Cerebellar nuclear complex (tissue), 1 donor: Measurements from ENCODE around the gene NCAN.
"Not testable (repeated sequence)": the region's sequence is repeated elsewhere in the genome, so short reads cannot be mapped to it uniquely, and the experiment has no call there.

Source experiments
- DNase-seq, 2 experiments: peaks; one replicate each; lab custom pipeline; 2025; lab: John Stamatoyannopoulos, UW

Gene NCAN

DNA sequence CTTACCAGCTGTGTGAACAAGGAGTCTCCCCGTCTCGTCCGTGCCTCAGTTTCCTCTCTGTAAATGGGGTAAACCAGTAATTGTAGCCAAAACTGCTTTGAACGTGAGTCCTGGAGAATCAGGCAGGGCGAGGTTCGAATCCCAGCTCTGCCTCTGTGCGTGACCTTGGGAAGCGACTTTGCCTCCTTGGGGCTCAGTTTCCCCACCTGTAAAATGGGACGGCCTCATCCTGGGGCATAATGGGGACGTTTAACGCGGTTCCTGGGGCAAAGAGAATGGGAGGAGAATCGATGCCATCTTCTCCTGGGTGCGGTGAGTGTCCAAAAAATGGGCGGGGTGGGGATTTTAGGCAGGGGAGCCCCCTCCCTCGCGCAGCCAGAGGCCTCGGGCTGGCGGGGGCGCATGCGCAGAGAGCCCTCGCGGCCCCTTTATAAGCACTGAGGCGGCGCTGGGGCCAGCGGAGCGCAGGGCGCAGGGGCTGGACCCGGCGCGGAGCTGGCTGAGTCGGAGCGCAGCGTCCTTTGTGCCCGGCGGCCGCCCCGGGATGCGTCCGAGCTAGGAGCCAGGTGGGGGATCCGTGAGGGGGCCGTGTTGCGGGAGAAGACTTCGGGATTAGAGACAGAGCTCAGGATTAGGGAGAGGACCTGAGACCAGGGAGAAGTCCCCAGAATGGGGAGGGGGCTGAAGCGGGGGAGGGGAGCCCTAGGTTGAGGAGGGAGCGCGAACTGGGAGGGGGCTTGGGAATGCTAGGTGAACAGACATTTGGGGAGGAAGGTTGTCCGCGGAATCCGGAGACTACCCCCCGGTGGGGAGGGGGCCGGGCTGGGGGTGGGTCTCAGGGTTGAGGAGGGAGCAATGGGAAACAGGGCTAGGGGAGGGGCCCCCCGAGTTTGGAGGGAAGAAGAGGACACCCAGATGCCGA, at the start of gene NCAN:
Gene NCAN, plus strand, starts transcription at position 460 of the 922 bp plus-strand sequence. CDS start 4,996 bp downstream, outside the sequence.
- no peak for DNase-seq

DNA sequence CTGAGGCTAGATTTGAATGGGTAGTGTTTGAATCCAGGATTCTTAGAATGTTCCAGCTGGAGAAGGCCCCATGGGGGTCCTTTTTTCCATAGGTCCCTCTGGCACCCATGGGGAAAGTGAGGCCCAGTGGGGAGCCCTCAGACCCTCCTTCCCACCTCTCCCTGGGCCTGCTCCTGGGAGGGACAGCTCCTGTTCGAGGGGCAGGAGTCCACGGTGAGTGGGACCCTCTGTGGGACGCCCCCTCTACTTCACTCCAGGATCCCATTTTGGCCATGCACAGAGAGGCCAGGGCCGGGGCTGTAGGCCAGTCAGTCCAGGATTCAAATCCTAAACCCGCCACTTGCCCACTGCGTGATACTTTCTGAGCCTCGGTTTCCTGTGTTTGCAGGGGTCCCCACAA, 49.3 kb upstream of the NCAN start:
- no peak for DNase-seq

DNA sequence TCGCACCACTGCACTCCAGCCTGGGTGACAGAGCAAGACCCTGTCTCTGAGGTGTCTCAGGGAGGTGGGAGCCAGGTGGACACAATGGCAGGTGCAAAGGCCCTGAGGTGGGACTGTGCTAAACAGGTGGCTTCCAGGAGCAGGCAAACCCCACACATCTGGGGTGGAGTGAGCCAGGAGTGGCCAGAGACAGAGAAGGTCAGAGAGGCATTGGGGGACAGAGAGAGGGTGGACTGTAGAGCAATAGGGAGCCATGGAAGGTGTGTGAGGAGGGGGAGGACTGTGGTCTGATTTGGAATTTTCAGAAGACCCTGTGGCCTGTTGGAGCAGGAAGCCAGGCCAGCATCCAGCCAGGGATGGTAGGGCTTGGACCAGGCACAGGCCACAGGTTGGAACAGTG, 46.4 kb upstream of the NCAN start:
- no peak for DNase-seq

DNA sequence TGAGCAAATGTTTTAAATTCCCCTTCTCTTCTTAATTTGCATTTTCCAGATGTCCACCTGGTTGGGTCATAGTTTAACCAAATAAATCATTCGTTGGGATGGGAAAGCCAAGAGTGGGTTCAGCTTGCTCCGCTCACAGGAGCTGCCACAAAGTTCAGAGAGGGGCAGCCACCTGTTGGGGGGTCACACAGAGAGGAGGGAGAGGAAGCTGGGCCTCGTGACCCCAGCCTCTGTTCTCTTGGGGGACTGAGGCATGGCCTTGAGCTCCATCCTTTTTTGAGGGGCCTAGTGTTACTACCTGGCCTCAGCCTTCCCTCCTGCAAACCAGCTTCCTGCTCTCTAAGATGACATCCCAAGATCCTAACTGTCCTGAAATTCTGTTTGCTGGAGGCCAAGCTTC, 44.1 kb upstream of the NCAN start:
- no peak for DNase-seq

DNA sequence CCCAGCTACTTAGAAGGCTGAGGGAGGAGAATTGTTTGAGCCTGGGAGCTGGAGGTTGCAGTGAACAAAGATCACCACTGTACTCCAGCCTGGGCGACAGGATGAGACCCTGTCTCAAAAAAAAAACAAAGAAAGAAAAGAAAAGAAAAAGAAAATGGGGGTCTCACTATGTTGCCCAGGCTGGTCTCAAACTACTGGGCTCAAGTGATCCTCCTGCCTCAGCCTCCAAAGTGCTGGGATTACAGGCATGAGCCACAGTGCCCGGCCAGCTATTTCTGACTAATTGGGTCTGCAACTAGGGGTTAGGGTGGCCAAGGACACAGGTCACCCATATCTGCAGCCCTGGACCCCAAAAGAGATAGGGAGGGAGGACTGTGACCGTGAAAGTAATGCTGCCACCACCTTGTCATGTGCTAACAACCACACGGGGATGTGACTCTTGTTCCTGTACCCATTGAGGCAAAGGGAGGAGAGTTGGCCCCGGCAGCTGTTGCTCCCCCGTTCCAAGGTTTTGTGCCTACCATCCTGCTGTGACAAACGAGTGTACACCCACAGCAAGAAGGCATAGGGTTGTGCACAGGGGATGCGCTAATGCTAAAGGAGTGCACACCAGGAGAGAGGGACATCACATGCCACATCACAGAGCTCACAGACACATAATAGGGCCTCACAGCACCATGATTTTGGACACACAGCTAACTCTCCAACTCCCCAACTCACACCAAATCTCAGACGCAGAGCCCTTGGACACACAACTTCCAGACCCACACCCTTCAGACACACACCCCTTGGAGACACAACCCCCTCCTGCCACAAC, 42.3 kb upstream of the NCAN start:
- DNase-seq: no peak

DNA sequence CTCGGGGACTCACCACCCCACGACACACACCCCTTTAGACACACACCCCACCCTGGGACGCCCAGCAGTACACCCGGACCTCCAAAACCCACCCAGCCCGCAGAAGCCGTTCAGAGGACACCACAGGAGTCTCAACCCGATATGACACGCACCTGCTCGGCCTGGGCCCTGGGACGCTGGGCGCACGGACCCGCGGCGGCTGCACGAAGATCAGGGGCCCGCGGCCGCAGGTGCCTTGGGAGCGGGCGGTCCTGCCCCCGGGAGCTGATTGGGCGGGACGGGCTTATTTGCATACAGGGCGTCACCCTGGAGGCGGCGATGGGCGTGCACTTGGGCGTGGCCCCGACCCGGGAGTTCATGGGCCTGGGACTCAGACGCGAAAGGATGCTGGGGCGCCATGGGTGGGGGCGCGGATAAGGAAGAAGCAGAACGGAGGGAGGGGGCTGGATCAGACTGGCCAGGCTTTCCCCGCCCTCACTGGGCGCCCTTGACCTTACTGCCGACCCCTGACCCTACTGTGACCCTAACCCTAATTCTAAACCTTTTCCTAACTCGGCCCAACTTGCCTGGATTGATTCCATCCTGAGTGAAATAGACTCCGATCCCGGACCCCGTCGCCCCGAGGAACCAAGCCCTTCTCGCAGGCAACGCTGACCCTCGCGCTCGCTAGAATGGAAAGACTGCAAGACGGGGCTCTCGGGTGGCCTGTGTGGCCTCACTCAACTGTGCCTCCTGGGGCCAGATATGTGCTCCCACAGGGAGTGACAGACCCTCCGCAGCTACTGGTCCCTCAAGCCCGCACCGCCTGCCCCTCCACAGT, 41.5 kb upstream of the NCAN start, which contains the start of gene MEF2B:
Gene MEF2B, minus strand, starts transcription at position 211 of the 820 bp plus-strand sequence. CDS start 19,528 bp downstream, outside the sequence.
- no peak for DNase-seq

DNA sequence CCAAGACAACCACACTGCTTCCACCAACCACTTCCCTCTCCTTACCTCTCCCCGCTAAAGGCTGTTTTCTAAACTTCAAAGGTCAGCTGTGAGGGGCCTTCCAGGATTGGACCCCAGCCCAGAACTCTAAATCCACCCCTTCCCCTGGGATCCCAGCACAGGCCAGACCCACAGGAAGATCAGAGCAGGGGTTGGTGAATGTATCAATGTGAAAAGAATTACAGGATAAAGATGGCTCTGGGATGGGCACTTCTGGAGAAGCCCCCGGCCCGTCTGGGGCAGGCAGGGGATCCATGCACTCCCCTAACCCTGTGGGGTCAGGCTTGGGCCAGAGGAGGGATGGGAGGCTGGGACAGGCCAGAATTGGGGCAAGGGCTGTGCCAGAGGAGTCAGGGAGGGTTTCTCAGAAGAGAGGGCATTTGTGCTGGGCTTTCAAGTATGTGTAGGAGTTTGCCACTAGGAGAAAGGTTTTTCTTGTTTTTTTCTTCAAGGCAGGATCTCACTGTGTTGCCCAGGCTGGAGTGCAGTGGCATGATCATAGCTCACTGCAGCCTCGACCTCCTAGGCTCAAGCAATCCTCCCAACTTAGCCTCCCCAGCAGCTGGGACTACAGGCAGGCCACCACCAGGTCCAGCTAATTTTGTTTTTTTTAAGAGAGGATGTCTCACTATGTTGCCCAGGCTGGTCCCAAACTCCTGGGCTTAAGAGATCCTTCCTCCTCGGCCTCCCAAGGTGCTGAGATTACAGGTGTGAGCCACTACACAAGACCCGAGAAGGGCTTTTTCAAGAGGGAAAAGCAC, 40.7 kb upstream of the NCAN start:
- DNase-seq: no peak

DNA sequence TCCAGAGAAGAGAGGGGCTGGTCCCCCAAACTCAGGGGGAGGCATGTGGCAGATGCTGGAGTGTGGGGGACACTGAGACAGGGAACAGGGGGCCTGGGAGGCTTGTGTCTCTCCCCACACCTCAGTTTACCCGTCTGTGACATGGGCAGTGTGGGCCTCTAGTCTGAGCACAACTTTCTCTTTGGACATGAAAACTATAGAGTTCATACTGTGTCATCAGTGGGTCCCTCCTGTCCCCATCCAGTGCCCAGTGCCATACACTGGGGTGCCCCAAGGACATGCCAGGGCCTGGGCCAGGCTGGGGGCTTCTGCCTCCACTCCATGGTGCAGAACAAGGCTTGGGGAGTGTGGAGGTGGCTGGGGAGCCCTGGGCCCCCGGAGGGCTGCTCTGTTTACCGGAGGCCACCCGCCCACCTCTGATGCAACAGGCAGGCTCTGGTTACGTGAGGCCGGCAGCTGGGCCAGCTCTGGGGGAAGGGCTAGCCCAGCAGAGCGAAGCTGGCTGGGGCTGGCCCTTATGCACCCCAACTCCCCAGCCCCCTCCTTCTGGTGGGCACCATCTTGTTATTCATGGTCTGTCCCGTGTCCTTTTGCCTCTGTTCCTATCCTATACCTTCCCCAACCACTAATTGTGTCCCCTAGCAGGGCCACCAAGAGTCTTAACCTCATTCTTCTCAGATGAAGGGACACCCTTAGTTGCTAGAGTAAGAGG, 39.8 kb upstream of the NCAN start:
- DNase-seq: no peak

DNA sequence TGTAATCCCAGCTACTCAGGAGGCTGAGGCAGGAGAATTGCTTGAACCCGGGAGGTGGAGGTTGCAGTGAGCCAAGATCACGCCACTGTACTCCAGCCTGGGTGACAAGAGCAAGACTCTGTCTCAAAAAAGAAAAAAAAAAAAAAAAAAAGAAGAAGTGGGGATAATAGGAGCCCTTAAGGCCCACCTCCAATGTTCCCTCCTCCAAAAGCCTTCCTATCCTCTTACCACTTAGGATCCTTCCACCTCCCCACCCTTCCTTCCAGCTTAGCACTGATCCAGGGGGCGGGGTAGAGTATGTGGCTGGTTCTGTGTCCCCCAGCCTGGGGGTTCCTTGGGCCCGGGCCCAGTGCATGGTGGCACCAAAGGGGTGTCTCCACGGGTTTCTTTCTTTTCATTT, 38.5 kb upstream of the NCAN start:
- not testable (repeated sequence) for DNase-seq

DNA sequence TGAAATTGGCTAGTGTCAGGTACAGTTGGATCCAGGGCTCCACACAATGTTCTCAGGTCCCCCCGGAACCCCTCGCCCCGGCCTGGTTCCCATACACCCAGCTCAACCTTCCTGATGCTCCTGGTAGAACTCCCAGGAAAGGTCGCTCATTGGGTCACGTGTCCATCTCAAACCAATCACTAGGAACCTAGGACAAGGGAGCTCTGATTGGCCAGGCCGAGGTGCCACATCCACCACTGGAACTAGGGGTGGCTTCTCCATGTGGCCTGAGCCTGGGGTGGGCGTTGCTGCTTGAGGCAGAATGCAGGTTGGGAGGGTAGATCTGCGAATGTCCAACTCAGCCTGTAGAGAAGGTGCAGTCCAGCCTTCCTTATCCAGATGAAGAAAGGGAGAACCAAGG, 34.8 kb upstream of the NCAN start:
- DNase-seq: no peak

DNA sequence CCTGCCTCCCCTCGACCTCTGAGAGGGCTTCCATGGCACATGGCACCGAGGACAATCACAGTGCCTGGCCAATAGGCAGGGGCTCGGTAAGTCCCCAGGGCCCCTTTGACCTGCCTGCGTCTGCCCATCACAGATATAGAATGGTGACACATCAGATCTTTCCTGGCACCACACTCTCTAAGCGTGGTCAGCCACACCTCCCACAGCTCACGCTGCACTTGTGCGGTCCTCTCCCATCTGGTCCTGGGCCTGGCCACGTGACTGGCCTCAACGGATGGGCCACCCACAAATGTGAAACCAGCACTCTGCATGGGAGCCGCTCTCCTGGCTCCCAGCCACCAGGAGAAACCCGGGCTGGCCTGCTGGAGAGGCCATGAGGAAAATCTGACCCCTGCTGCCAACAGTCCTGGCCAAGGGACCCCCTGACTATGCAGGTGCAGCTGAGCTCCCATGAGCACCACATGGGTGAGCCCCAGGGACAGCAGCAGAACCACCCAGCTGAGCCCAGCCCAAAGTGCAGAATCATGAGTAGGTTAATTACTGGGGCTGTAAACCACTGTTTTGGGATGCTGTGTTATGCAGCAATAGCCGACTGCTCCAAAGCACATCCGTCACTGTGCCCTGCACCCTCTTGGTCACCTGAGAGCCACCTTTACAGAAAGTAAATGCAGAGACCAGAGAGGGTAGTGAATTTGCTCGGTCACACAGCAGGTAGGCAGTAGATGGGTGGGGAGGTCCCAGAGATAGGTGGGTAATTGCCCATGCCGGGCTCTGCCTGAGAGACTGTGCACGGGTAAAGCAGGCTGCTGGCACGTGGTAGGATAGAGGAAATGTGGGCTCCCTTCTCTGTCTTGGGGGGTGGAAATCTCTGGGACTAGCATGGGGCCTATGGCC, 32.0 kb upstream of the NCAN start:
- no peak for DNase-seq

DNA sequence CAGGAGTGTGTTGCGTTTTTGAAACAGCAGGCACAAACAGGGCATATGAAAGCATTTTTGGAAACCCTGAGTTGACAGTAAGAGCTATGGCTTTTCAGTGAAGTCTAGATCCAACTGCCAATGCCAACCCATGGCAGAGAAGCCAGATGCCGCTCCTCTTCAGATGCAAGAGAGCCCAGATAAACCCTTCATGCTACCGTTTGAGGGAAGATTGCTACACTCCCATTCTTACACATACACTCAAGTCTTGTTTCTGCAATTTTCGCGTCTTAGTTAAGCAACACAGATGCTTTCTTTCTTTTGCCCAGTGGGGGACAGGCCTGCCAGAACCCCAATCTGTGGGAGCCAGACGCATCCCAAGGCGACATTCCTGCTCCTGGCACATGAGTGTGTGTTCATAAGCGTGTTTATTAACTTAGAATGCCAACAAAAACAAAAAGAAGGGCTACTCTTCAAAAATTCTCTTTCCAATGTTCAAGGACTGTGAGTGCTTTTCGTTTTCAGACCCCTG, 30.2 kb upstream of the NCAN start:
- no peak for DNase-seq

DNA sequence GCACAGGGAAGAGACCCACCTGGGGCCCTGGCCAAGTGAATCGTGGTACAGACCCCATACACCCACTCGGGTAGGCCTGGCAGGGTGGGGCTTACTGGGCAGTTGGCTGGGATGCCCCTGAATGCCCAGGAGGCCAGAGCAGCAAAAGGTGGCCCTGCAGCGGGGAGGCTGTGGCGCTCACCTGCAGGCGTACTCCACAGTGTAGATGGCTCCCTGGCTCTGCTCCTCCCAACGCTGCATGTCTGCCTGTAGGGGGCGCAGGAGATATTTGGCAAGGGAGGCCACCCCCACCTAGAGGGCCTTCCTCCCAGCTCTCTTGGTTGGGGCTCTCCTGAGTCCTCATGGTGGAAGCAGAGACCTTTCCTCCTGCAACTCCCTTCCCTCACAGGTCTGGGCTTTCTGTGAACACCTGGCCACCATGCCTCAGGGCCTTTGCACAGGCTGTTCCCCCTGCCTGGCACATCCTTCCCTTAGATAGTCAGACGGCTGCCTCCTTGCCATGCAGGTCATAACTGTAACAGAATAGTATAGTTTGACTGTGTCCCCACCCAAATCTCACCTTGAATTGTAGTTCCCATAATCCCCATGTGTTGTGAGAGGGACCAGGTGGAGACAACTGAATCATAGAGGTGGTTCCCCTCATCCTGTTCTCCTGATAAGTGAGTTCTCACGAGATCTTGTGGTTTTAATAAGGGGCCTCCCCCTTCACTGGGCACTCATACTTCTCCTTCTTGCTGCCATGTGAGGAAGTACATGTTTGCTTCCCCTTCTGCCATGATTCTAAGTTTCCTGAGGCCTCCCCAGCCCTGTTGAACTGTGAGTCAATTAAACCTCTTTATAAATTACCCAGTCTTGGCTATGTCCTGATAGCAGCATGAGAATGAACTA, 25.7 kb upstream of the NCAN start:
- DNase-seq: no peak

DNA sequence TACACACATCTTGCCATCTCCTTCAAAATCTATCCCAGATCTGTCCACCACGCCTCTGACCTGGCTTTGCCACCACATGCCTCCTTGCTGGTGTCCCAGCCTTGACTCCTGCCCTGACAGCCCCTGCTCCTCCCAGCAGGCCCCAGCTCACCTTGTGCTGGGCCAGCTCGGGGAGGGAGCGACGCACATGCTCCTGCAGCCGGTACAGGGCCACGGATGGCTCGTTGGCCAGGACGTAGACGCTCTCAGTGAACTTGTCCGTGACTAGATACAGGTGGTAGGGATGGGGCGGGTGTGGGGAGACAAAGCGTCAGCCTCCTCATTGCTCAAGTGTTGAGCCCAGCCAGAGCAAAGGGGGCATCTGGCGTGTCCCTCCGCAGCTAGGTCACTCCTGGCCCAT, 25.0 kb upstream of the NCAN start:
- DNase-seq: no peak

DNA sequence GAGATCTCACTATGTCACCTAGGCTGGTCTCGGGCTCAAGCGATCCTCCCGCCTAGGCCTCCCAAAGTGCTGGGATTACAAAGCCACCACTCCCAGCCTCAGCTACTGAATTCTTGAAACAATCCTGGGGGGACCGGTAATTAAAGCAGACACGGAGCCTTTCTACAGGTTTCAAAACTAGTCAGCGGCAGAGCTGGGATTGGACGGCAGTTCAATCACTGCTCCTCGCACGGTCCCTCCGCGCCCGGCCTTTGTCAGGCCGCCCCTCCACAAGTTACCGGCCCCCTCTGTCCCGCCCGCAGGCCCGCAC, 20.0 kb upstream of the NCAN start:
- no peak for DNase-seq

DNA sequence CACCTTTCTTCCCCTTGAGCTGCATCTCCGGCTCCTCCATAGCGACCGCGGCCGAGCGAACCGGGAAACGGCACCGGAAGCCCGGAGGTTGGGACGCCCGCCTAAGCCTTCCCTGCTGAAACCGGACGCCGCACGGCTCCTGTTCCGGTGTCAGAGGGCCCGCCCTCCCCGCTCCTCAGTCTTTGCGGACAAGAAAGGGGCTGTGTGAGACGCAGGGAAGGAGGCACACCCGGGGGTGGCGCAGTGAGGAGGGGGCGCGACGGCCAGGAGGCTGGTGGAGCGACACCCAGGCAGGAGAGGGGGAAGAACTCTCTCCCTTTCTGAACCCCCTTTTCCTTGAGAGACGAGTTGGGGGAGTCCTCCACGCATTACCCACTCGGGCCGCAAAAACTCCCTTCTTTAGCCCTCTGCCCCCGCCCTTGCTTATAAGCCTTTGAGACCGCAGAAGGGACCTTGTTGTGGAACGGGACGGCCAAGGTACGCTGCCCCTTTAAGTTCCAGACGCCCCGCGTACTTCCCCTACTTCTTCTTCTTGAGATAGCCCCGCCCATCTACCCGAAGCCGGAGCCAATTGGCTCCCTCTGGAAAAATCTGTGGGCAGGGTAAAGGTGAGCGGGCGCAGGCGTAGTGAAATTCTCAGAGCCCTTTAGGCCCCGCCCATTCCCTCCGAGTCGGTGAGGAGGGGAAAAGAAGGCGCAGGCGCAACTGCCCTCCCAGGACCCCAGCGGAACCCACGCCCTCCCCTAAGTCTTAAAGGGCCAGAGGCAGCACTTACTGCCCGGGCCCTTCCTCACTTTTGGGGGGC, 19.5 kb upstream of the NCAN start, which contains the start of the genes BORCS8 and RFXANK:
Gene BORCS8, minus strand, starts transcription at position 75 of the 805 bp plus-strand sequence. Its CDS starts 35 bp downstream, at position 40.
Gene RFXANK, plus strand, starts transcription at position 181 of the 805 bp plus-strand sequence. CDS start 1,689 bp downstream, outside the sequence.
- DNase-seq: peak; percentile 96 to 98

DNA sequence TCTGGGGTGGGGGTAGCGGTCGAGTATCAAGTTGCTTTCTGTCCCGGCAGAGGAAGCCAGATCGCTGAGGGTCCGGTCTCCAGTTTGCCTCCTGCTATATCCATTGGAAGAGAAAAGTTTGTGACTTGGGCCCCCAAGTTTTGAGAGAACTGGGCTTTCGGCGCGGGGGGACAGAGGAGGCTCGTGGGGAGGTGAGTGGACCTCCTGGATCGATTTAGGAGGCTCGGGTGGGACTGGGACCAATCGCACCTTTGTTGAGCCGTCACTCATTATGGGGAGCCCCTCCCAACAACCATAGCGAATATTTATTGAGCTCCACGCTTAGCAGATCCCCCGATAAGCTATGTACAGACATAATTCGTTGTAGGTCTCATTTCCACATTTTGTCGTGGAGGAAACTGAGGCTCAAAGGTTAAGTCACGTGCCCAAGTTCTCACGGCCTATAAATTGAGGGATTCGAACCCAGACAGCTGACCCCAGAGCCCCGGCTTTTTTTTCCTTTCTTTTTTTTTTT, 18.8 kb upstream of the NCAN start:
- no peak for DNase-seq
